Mesendoderm (in vitro differentiated cells): Measurements from ENCODE around the gene GDA. TPM values are rescaled to one million over a fixed set of nuclear protein-coding genes. Genes with fewer than 3 reads are reported as not detected.

Experiments
- DNase-seq: peaks from one replicate; pipeline ENCODE4 v3.0.0; 2013
- H2AK5ac ChIP-seq: 2 replicates; pipeline ENCODE4 v1.6.1; 2013; ENCODE audit warnings: low read length, inconsistent platforms
- H2BK120ac ChIP-seq: 2 replicates; pipeline ENCODE4 v1.6.1; 2013; ENCODE audit warnings: low read depth, mild to moderate bottlenecking, low read length, moderate library complexity, mixed read lengths
- H2BK15ac ChIP-seq: replicated peaks from 2 replicates; pipeline ENCODE4 v1.6.1; 2013; ENCODE audit warnings: low read depth, mild to moderate bottlenecking, moderate library complexity
- H2BK5ac ChIP-seq: 2 replicates; pipeline ENCODE4 v1.6.1; 2013; ENCODE audit warnings: low read length, inconsistent platforms
- H3K18ac ChIP-seq: 2 replicates; pipeline ENCODE4 v1.6.1; 2013; ENCODE audit warnings: mild to moderate bottlenecking, low read length, mixed read lengths
- H3K23ac ChIP-seq: one replicate; pipeline ENCODE4 v1.6.1; 2013; ENCODE audit warnings: low read length
- H3K27ac ChIP-seq: 2 replicates; pipeline ENCODE4 v1.5.1; 2013; ENCODE audit warnings: low read depth, mild to moderate bottlenecking, inconsistent platforms, low read length, moderate library complexity
- H3K27me3 ChIP-seq: 2 replicates; pipeline ENCODE4 v1.6.1; 2013; ENCODE audit warnings: low read length, control low read depth, mild to moderate bottlenecking, inconsistent platforms; ENCODE audit not compliant: insufficient read depth, poor library complexity
- H3K36me3 ChIP-seq: 2 replicates; pipeline ENCODE4 v1.6.1; 2013; ENCODE audit warnings: low read length, inconsistent platforms; ENCODE audit not compliant: control insufficient read depth, insufficient read depth
- H3K4ac ChIP-seq: one replicate; pipeline ENCODE4 v1.6.1; 2013; ENCODE audit warnings: low read depth, mild to moderate bottlenecking, low read length, moderate library complexity
- H3K4me1 ChIP-seq: 2 replicates; pipeline ENCODE4 v1.6.1; 2013; ENCODE audit warnings: low read depth, low read length, inconsistent platforms; ENCODE audit not compliant: control insufficient read depth
- H3K4me2 ChIP-seq: 2 replicates; pipeline ENCODE4 v1.6.1; 2013; ENCODE audit warnings: low read length
- H3K4me3 ChIP-seq: 2 replicates; pipeline ENCODE4 v1.5.1; 2013; ENCODE audit warnings: mild to moderate bottlenecking, low read length
- H3K56ac ChIP-seq: one replicate; pipeline ENCODE4 v1.6.1; 2013; ENCODE audit warnings: low read length
- H3K79me1 ChIP-seq: 2 replicates; pipeline ENCODE4 v1.6.1; 2013; ENCODE audit warnings: low read length, inconsistent platforms
- H3K79me2 ChIP-seq: 2 replicates; pipeline ENCODE4 v1.6.1; 2013; ENCODE audit warnings: mild to moderate bottlenecking, low read length; ENCODE audit not compliant: control insufficient read depth, insufficient read depth
- H3K9ac ChIP-seq: 2 replicates; pipeline ENCODE4 v1.6.1; 2013; ENCODE audit warnings: low read length, inconsistent platforms
- H4K5ac ChIP-seq: one replicate; pipeline ENCODE4 v1.6.1; 2013; ENCODE audit warnings: low read length
- H4K8ac ChIP-seq: one replicate; pipeline ENCODE4 v1.6.1; 2013; ENCODE audit warnings: low read depth, mild to moderate bottlenecking, control low read depth, low read length, moderate library complexity
- WGBS: extraction: QIAGEN DNeasy Blood & Tissue Kit; methylation state at CpG from one replicate; pipeline ENCODE4 v1.1.7; 2013; ENCODE audit warnings: low lambda C conversion rate, missing lambda C conversion rate; ENCODE audit not compliant: insufficient coverage; ENCODE audit errors: extremely low coverage; 5-methylcytosine and 5-hydroxymethylcytosine counted together
- small RNA-seq: library from polyadenylated mRNA; stranded (forward); fragments of <200 nt; extraction: miRNeasy Mini kit (QIAGEN cat#:217004); gene quantifications from one replicate; pipeline ENCODE3, GENCODE V24; 2013; ENCODE audit not compliant: insufficient read depth

GDA gene

GRCh38 chr9:72299017-72299603, 149.9 kb downstream of the GDA start:
- no peak overlapping the region for H3K18ac ChIP-seq
- no peaks in the 10 kb centered on the region for H3K4me1 ChIP-seq
- no peak overlapping the region for H3K4ac ChIP-seq
- no peak overlapping the region for H4K8ac ChIP-seq
- H3K4me3 ChIP-seq: no peak overlapping the region
- H4K5ac ChIP-seq: no peak overlapping the region
- no CpG with 5 or more reads among the region's 8 CpGs for WGBS
- H2AK5ac ChIP-seq: no peak overlapping the region
- H3K27me3 ChIP-seq: no peaks in the 10 kb centered on the region
- DNase-seq: no peak
- H3K79me1 ChIP-seq: no peaks in the 10 kb centered on the region
- no peak overlapping the region for H3K9ac ChIP-seq
- no peaks in the 10 kb centered on the region for H3K79me2 ChIP-seq
- H3K27ac ChIP-seq: no peak overlapping the region
- no peak overlapping the region for H2BK15ac ChIP-seq
- H3K36me3 ChIP-seq: no peaks in the 10 kb centered on the region
- H3K4me2 ChIP-seq: no peak overlapping the region
- H2BK5ac ChIP-seq: no peak overlapping the region
- no peak overlapping the region for H3K56ac ChIP-seq
- H2BK120ac ChIP-seq: no peak overlapping the region
- no peak overlapping the region for H3K23ac ChIP-seq

- H3K4ac ChIP-seq: no peak overlapping the region
- H3K79me2 ChIP-seq: no peaks in the 10 kb centered on the region
- H3K27ac ChIP-seq: no peak overlapping the region
- H3K56ac ChIP-seq: no peak overlapping the region
- H4K8ac ChIP-seq: no peak overlapping the region
- no peak overlapping the region for H2BK15ac ChIP-seq
- H2BK5ac ChIP-seq: no peak overlapping the region
- H3K4me3 ChIP-seq: no peak overlapping the region
- H3K36me3 ChIP-seq: no peaks in the 10 kb centered on the region
- no peak overlapping the region for H2BK120ac ChIP-seq
- WGBS: no CpG with 5 or more reads among the region's 4 CpGs
- H3K79me1 ChIP-seq: no peaks in the 10 kb centered on the region
- H3K4me1 ChIP-seq: no peaks in the 10 kb centered on the region
- no peak overlapping the region for H3K9ac ChIP-seq
- DNase-seq: no peak
- no peak overlapping the region for H4K5ac ChIP-seq
- H3K4me2 ChIP-seq: no peak overlapping the region
- no peak overlapping the region for H3K23ac ChIP-seq
- no peaks in the 10 kb centered on the region for H3K27me3 ChIP-seq
- H2AK5ac ChIP-seq: no peak overlapping the region
- no peak overlapping the region for H3K18ac ChIP-seq
These were observed 151.6 kb downstream of the GDA start for GRCh38 chr9:72300873-72301272.

Small RNA genes within 50 kb of the gene (small RNA-seq; reads per million reads assigned to genes)
- gene RNA5SP285: not detected
